GM19438 (cell line): ENCODE data around the gene OR51E1.

Experiments
- ATAC-seq: cut with Tn5 transposase; IDR thresholded peaks from one replicate; pipeline ENCODE4 v1.9.1; 2021; ENCODE audit warnings: low read depth; ENCODE audit not compliant: unreplicated experiment

OR51E1 gene

GRCh38 chr11:4704054-4704789, 60.4 kb downstream of the OR51E1 start, which contains the start of gene MMP26:
TSS of gene MMP26 (plus strand) at chr11:4704784.
- no peak for ATAC-seq

- ATAC-seq, result no peak
Observed at GRCh38 chr11:4704790-4705334, 61.1 kb downstream of the OR51E1 start.
